ENCODE results near the gene IPMK. TPM values are rescaled to one million over a fixed set of nuclear protein-coding genes. Genes with fewer than 3 reads are reported as not detected.
A peak's percentile ranks its signal among the peaks of the same experiment; 100 is the strongest.

IPMK gene
- total RNA-seq, 1 experiment from 2014 or later = 5.5 TPM

DNA sequence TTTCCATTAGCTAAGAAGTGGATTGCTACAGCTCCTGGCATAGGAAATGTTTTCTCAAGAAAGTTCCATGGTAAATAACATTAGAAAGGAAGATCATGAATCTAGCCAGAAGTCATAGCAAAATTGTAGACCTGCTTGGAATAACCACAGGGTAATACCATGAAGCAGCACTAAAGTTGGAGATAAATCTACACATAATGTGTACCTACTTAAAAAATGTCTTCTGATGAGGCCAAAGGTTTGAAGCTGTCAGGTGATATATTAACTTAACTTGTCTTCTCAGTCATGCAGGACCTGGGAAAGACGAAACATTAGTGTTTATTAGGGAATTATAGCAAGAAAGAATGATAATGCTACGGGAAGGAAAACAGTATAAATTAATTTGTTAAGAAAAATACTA is 7.6 kb upstream of the IPMK start:
- ChIA-PET POLR2A (no interaction called here), CTCF (interaction anchor here (0.8 kb wide), 1 partner anchor 15 kb away, joined by 4 read pairs; no protein-coding TSS in a partner anchor), RAD21 (ENCODE audit: low non-redundant PET in 1 of 2, low total read pairs in 2 of 2, uncharacterized antibody in 2 of 2, unreplicated experiment in 2 of 2) (no interaction called here)
- Histone ChIP-seq H3K27ac (ENCODE audit: low read depth, low read length) (no peak overlapping the region), H2AFZ (ENCODE audit: low read depth, low read length, poor library complexity, severe bottlenecking) (no peak overlapping the region), H3K79me2 (ENCODE audit: insufficient read depth, low read length) (peaks cover 70% of the 10 kb centered on the region), H3K9ac (ENCODE audit: low read length) (no peak overlapping the region), H3K4me3 (replicated peaks in 1 of 2; ENCODE audit: low read depth in 1 of 2, low read length in 2 of 2) (no peak overlapping the region), H3K9me2 (ENCODE audit: insufficient read depth) (no peaks in the 10 kb centered on the region), H4K20me1 (ENCODE audit: insufficient read depth) (no peaks in the 10 kb centered on the region), H3K27me3 (ENCODE audit: insufficient read depth, low read length) (no peaks in the 10 kb centered on the region), H3K4me2 (ENCODE audit: low read length) (no peak overlapping the region), H3K9me3 (ENCODE audit: control insufficient read depth in 1 of 2, insufficient read depth in 1 of 2, low read depth in 1 of 2, low read length in 2 of 2) (no peaks in the 10 kb centered on the region), H3K36me3 (ENCODE audit: control insufficient read depth in 1 of 2, insufficient read depth in 2 of 2, low read length in 2 of 2) (peaks cover 0 to 4% of the 10 kb centered on the region in 2 experiments; a peak in 3 of 4 replicates), H3K4me1 (ENCODE audit: control insufficient read depth in 1 of 2, insufficient read depth in 2 of 2, low read length in 2 of 2) (peaks cover 12 to 16% of the 10 kb centered on the region in 2 experiments)
- no TSS peak for BruUV-seq (replicated peaks)
- intact Hi-C loops (cut with micrococcal nuclease) = no loop called here
- ATAC-seq (no peak), DNase-seq (ENCODE audit: low read depth, low spot score) (no peak)
- no peak for TF ChIP-seq POLR2A (IDR thresholded peaks at IDR 0.05; ENCODE audit: borderline replicate concordance, extremely low read depth, insufficient read depth, insufficient read length)
- TF ChIP-seq MAX (IDR thresholded peaks at IDR 0.05) = no peak
- no peak for TF ChIP-seq FOSL1 (IDR thresholded peaks at IDR 0.05; ENCODE audit: low read depth)
- TF ChIP-seq SRF (IDR thresholded peaks at IDR 0.05; ENCODE audit: low read depth) = no peak

DNA sequence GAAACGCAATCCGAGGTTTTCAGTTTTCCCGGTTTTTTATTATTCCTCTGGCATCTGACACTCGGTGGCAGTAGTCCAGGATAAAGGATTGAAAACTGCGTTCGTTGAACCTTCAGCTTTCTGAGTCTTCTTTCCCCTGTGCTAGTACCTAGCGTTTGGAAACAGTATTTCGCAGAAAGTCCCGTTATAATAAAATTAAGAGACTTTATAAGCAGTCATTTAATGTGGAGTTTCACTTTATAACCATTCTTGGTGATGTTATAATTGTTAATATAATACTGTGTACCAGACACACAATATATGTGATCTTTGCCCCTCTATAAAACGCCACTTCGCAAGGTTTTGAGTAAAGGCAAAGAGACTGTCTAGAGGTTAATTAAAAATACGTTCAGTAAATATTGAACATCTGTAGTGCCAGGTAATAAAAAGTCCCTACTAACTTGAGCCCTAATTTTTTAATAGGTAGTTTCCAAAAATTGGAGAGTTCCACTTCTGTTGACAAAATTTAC is 2.1 kb upstream of the IPMK start:
- peak overlapping the region; percentile 84 for H3K9ac ChIP-seq (ENCODE audit: low read length)
- ChIA-PET POLR2A (no interaction called here), CTCF (interaction anchor here (1.4 to 1.9 kb wide), 2 partner anchors 20 to 22 kb away, joined by 3 to 5 read pairs; no protein-coding TSS in a partner anchor), RAD21 (ENCODE audit: low non-redundant PET in 1 of 2, low total read pairs in 2 of 2, uncharacterized antibody in 2 of 2, unreplicated experiment in 2 of 2) (no interaction called here)
- no peaks in the 10 kb centered on the region for H3K36me3 ChIP-seq (ENCODE audit: control insufficient read depth in 1 of 2, insufficient read depth in 2 of 2, low read length in 2 of 2)
- peaks cover 16 to 28% of the 10 kb centered on the region in 2 experiments for H3K4me1 ChIP-seq (ENCODE audit: control insufficient read depth in 1 of 2, insufficient read depth in 2 of 2, low read length in 2 of 2)
- TF ChIP-seq RAD21 (IDR thresholded peaks at IDR 0.05; ENCODE audit: low read depth) = no peak
- no peaks in the 10 kb centered on the region for H3K9me3 ChIP-seq (ENCODE audit: control insufficient read depth in 1 of 2, insufficient read depth in 1 of 2, low read depth in 1 of 2, low read length in 2 of 2)
- H3K9me2 ChIP-seq (ENCODE audit: insufficient read depth) = no peaks in the 10 kb centered on the region
- H3K4me2 ChIP-seq (ENCODE audit: low read length) = peak overlapping the region; percentile 97
- H3K79me2 ChIP-seq (ENCODE audit: insufficient read depth, low read length) = peaks cover 67% of the 10 kb centered on the region
- ATAC-seq (no peak), DNase-seq (ENCODE audit: low read depth, low spot score) (no peak)
- no peaks in the 10 kb centered on the region for H3K27me3 ChIP-seq (ENCODE audit: insufficient read depth, low read length)
- BruUV-seq (replicated peaks) = TSS peak; percentile 63
- H2AFZ ChIP-seq (ENCODE audit: low read depth, low read length, poor library complexity, severe bottlenecking) = no peak overlapping the region
- intact Hi-C loops (cut with micrococcal nuclease) = loop anchor here (2.0 kb wide), 1 partner anchor 65 kb away; the partner anchor contains the start of gene UBE2D1
- peak overlapping the region; percentile 94 for H3K27ac ChIP-seq (ENCODE audit: low read depth, low read length)
- no peaks in the 10 kb centered on the region for H4K20me1 ChIP-seq (ENCODE audit: insufficient read depth)
- peak overlapping the region; percentile 74 to 81 for H3K4me3 ChIP-seq (replicated peaks in 1 of 2; ENCODE audit: low read depth in 1 of 2, low read length in 2 of 2)

All from HCT116 (cell line).